Gastroesophageal sphincter (tissue), 4 donors: ENCODE results near the gene STRIP1. TPM values are rescaled to one million over a fixed set of nuclear protein-coding genes. Genes with fewer than 3 reads are reported as not detected.
A peak's percentile ranks its signal among the peaks of the same experiment; 100 is the strongest.

ENCODE experiments used
- ATAC-seq: fragments of 150-250 bp; one replicate; pipeline ENCODE4 v1.9.1; 2016; ENCODE audit warnings: mild to moderate bottlenecking, moderate library complexity
- H3K27ac ChIP-seq, 4 donors: fragments of 200-600 bp; sonication (generic) in 3 of 4; 1 replicate in 3 of 4; 2 replicates in 1 of 4; pipeline ENCODE4 v1.5.1; 2016 to 2019
- H3K27me3 ChIP-seq: fragments of 200-600 bp; sonication (generic); one replicate; pipeline ENCODE4 v1.5.1; 2019
- H3K36me3 ChIP-seq, 2 donors: fragments of 200-600 bp; sonication (generic); one replicate each; pipeline ENCODE4 v1.5.1; 2019; ENCODE audit warnings: control low read depth in 1 of 2
- H3K4me1 ChIP-seq, 3 donors: fragments of 200-600 bp; sonication (generic); 1 replicate in 2 of 3; 2 replicates in 1 of 3; pipeline ENCODE4 v1.5.1; 2016 to 2019; ENCODE audit warnings: control low read depth in 2 of 3
- H3K4me3 ChIP-seq, 2 donors: fragments of 200-600 bp; sonication (generic); one replicate each; pipeline ENCODE4 v1.5.1; 2019; ENCODE audit warnings: mild to moderate bottlenecking in 1 of 2, moderate library complexity in 1 of 2
- H3K9me3 ChIP-seq, 3 donors: fragments of 200-600 bp; sonication (generic); one replicate each; pipeline ENCODE4 v1.5.1; 2017 to 2019; ENCODE audit warnings: control low read depth in 2 of 3
- EP300 ChIP-seq: sonication (generic); formaldehyde crosslinking; IDR thresholded peaks from one replicate; pipeline ENCODE4 v1.6.1; 2017; ENCODE audit warnings: antibody characterized with exemption, mild to moderate bottlenecking
- POLR2A ChIP-seq, 2 donors: fragments of 450-650 bp; IDR thresholded peaks; one replicate each; pipeline ENCODE4 v1.6.1; 2017; ENCODE audit warnings: antibody characterized with exemption in 2 of 2, mild to moderate bottlenecking in 2 of 2, moderate library complexity in 1 of 2
- POLR2AphosphoS5 ChIP-seq: sonication (generic); formaldehyde crosslinking; IDR thresholded peaks from one replicate; pipeline ENCODE4 v1.6.1; 2017; ENCODE audit warnings: antibody characterized with exemption
- whole genome bisulfite sequencing, 2 donors: methylation state at CpG; one replicate each; pipeline ENCODE4 v1.1.5; 2018; ENCODE audit warnings: low coverage in 1 of 2; 5-methylcytosine and 5-hydroxymethylcytosine counted together
- total RNA-seq, 4 donors: library from RNA; depleted of rRNA; stranded (reverse); fragments of >200 nt; gene quantifications; one replicate each; pipeline ENCODE4 v1.1.0, GENCODE V29; 2016
- TF ChIP-seq, protein P1 (sequence below), 4 experiments: fragments of 200-600 bp in 2 of 4; fragments of 450-650 bp in 2 of 4; sonication (generic) in 1 of 4; IDR thresholded peaks; one replicate each; pipeline ENCODE4 v1.5.1; 2017 to 2019; ENCODE audit warnings: antibody characterized with exemption in 4 of 4, mild to moderate bottlenecking in 2 of 4, moderate library complexity in 2 of 4

STRIP1 gene
- total RNA-seq, 4 donors from 2014 or later: 29.3 to 46.9 (median 35.9) TPM

DNA sequence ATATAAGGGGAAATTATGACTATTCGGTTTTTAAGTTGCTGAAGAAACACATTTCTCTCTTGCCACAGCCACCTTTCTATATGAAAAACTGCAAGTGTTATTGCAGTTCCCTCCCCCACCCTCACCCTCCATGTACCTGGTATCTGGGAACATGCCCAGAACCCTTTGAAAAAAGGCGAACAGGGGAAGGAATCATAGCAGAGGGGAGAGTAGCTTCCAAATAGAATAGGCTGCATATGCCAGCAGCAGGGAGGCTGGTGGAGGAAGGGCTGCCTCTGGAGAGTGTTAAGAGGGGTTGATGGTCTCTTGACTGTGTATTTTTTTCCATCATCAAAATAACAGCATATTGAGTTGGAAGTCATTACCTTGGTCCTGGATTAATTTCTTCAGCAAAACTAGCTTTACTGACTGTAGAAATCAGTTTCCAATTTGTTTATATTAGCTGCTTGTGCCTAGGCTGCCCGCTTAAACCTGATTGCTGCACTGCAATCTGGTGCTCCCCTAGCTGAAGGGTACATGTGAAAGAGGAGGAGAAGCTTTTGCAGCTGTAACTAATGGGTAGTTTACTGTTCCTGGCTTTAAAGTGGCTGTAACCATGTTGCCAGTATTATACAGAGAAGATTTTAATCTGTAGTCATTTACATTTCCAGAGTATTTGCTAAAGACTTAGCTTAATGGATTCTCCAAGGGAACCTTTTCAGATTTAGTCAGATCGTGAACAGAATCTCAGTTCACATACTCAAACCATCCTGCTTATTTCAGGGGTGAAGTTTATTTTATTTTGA lies 27.2 kb upstream of the STRIP1 start:
- TF ChIP-seq POLR2A (IDR thresholded peaks at IDR 0.05): no peak
- no peak for TF ChIP-seq POLR2AphosphoS5
- TF ChIP-seq, protein P1, sequence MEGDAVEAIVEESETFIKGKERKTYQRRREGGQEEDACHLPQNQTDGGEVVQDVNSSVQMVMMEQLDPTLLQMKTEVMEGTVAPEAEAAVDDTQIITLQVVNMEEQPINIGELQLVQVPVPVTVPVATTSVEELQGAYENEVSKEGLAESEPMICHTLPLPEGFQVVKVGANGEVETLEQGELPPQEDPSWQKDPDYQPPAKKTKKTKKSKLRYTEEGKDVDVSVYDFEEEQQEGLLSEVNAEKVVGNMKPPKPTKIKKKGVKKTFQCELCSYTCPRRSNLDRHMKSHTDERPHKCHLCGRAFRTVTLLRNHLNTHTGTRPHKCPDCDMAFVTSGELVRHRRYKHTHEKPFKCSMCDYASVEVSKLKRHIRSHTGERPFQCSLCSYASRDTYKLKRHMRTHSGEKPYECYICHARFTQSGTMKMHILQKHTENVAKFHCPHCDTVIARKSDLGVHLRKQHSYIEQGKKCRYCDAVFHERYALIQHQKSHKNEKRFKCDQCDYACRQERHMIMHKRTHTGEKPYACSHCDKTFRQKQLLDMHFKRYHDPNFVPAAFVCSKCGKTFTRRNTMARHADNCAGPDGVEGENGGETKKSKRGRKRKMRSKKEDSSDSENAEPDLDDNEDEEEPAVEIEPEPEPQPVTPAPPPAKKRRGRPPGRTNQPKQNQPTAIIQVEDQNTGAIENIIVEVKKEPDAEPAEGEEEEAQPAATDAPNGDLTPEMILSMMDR (IDR thresholded peaks at IDR 0.05): no peak
- TF ChIP-seq EP300: no peak
- Histone ChIP-seq H3K4me3 (no peak overlapping the region), H3K27ac (peak overlapping the region in 3 of 4 donors; percentile 9 to 35 (median 30)), H3K9me3 (no peaks in the 10 kb centered on the region), H3K27me3 (no peaks in the 10 kb centered on the region), H3K4me1 (peaks cover 38 to 73% (median 41%) of the 10 kb centered on the region in 3 donors), H3K36me3 (peaks cover 0 to 35% of the 10 kb centered on the region in 2 donors)
- ATAC-seq: no peak
- 41 to 59% methylated on average over 2 to 4 of the region's 4 CpGs for WGBS, 2 donors

DNA sequence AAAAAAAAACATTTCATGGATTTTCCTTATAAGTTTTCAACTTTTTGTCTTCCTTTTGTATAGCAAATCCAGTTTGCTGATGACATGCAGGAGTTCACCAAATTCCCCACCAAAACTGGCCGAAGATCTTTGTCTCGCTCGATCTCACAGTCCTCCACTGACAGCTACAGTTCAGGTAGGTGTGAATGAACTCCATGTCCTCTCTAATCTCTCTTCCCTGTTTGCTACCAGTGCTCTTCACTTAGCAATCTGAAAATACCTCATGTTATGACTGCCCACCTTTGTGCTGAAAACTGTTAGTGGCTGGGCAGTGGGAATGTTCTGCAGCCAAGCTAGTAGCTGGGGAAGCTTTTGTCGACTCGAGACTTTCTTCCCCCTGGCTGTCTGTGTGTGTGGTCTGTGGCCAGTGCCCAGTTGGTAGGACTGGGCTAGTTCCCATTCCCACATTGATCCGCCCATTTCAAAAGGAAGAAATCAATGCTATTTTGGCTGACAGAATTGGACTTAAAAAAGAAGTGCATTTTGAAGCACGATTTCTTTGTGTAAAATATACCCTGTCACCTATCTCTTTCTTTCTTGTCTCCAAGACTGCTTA lies 25.4 kb upstream of the STRIP1 start:
- no peak for ATAC-seq
- Histone ChIP-seq H3K4me3 (no peak overlapping the region), H3K4me1 (peaks cover 31 to 57% (median 32%) of the 10 kb centered on the region in 3 donors), H3K27me3 (no peaks in the 10 kb centered on the region), H3K27ac (no peak overlapping the region), H3K9me3 (no peaks in the 10 kb centered on the region), H3K36me3 (peaks cover 0 to 53% of the 10 kb centered on the region in 2 donors)
- TF ChIP-seq EP300 (no peak), POLR2AphosphoS5 (no peak), POLR2A (IDR thresholded peaks at IDR 0.05) (no peak)
- TF ChIP-seq, protein P1 (IDR thresholded peaks at IDR 0.05): no peak
- WGBS, 2 donors: 79 to 87% methylated on average over 3 to 7 of the region's 7 CpGs

DNA sequence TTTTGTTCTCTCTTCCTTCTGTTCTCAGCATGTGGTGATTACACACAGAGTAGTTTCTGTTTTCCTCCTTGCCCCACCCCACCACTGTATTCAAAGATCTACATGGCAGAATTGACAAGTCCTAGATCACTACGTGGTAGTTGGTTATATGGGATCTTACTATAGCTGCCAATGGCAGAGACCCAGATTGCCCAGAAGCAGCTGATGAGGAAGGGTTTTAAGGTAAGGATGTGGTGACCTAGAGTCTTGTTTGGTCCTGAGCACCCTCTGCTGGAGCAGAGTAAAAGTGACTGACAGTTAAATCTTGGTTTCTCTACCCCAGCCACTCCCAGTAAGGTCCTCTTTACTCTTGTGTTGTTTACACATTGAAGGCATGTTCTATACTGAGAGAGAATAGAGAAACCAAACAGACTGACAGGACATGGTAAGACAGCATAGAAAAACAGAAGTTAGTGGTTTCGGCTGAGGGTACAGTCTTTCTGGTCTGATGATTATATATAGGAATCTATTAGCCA lies 22.8 kb upstream of the STRIP1 start:
- H3K36me3 ChIP-seq: peaks cover 11 to 78% of the 10 kb centered on the region in 2 donors
- H3K9me3 ChIP-seq: no peaks in the 10 kb centered on the region
- H3K27ac ChIP-seq: peak overlapping the region in 3 of 4 donors; percentile 2 to 11 (median 4)
- H3K27me3 ChIP-seq: no peaks in the 10 kb centered on the region
- TF ChIP-seq, protein P1 (IDR thresholded peaks at IDR 0.05): peak in 3 of 4 experiments; percentile 39 to 55 (median 47)
- TF ChIP-seq POLR2AphosphoS5: no peak
- no peak overlapping the region for H3K4me3 ChIP-seq
- peaks cover 8 to 32% (median 8%) of the 10 kb centered on the region in 3 donors for H3K4me1 ChIP-seq
- ATAC-seq: peak; percentile 48
- WGBS, 2 donors: 0 to 54% methylated on average over 1 to 2 of the region's 2 CpGs

DNA sequence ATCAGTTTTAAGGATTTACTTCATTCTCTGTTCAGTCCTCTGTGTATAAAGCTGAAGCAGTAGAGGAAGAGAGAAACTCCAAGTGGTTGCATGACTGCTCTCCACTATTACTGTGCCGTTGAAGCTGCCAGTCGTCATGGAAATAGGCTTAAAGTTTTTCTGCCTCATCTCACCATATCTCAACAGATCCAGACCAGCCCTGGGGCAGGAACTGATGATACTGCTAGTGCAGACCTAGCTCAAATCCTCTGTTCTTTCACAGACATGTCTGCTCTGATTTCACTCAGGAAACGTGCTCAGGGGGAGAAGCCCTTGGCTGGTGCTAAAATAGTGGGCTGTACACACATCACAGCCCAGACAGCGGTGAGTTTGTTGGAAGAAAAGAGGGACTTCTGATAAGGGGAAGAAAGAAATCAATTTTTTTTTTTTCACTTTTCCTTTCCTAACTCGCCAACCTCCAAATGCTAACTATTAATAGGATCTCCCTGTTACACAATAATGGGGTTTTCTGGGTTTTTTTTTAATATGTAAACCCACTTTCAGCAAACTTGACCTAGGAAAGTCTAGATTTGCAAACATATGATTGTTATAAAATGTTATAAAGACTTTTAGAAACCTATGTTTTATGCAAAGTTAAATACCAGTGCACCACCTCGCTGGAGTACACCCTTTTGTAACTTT lies 22.2 kb upstream of the STRIP1 start:
- peaks cover 11 to 85% of the 10 kb centered on the region in 2 donors for H3K36me3 ChIP-seq
- peaks cover 2 to 25% (median 4%) of the 10 kb centered on the region in 3 donors for H3K4me1 ChIP-seq
- WGBS, 2 donors: 72 to 77% methylated on average over 3 to 6 of the region's 6 CpGs
- no peaks in the 10 kb centered on the region for H3K27me3 ChIP-seq
- H3K9me3 ChIP-seq: no peaks in the 10 kb centered on the region
- no peak for ATAC-seq
- no peak overlapping the region for H3K4me3 ChIP-seq
- peak overlapping the region in 1 of 4 donors; percentile 2 for H3K27ac ChIP-seq
- TF ChIP-seq POLR2AphosphoS5 (no peak), EP300 (no peak), POLR2A (IDR thresholded peaks at IDR 0.05) (no peak)
- TF ChIP-seq, protein P1 (IDR thresholded peaks at IDR 0.05): no peak
